Endothelial cell (in vitro differentiated cells): Measurements from ENCODE around the gene TMEM43. TPM values are rescaled to one million over a fixed set of nuclear protein-coding genes. Genes with fewer than 3 reads are reported as not detected.

ENCODE experiments used
- DNase-seq: peaks from one replicate; pipeline ENCODE4 v3.0.0; 2021; ENCODE audit warnings: low spot score
- H3K27ac Mint-ChIP-seq: one replicate; pipeline ENCODE4 v1.8.0; 2021; ENCODE audit warnings: mixed read lengths, inconsistent platforms; ENCODE audit not compliant: unreplicated experiment
- H3K27me3 Mint-ChIP-seq: one replicate; pipeline ENCODE4 v1.8.0; 2021; ENCODE audit warnings: mild to moderate bottlenecking, moderate library complexity, mixed read lengths, inconsistent platforms; ENCODE audit not compliant: unreplicated experiment
- H3K36me3 Mint-ChIP-seq: one replicate; pipeline ENCODE4 v1.8.0; 2021; ENCODE audit warnings: mild to moderate bottlenecking, low read depth, mixed read lengths, inconsistent platforms; ENCODE audit not compliant: unreplicated experiment
- H3K4me1 Mint-ChIP-seq: one replicate; pipeline ENCODE4 v1.8.0; 2021; ENCODE audit warnings: mild to moderate bottlenecking, mixed read lengths, inconsistent platforms; ENCODE audit not compliant: unreplicated experiment
- H3K4me3 Mint-ChIP-seq: one replicate; pipeline ENCODE4 v1.8.0; 2021; ENCODE audit warnings: mild to moderate bottlenecking, mixed read lengths, inconsistent platforms; ENCODE audit not compliant: unreplicated experiment
- H3K9me3 Mint-ChIP-seq: one replicate; pipeline ENCODE4 v1.8.0; 2021; ENCODE audit warnings: mixed read lengths, inconsistent platforms; ENCODE audit not compliant: unreplicated experiment
- total RNA-seq: library from RNA; stranded (reverse); fragmentation: NEBNext Ultra II Directional; extraction: Animal tissue kit (Norgen Biotek cat#: 25700); gene quantifications from one replicate; pipeline ENCODE4 v1.2.1, GENCODE V29; 2021; ENCODE audit not compliant: unreplicated experiment
- TF ChIP-seq, protein P1 (sequence below): fragments of 200-600 bp; sonication (generic); IDR thresholded peaks from one replicate; pipeline ENCODE4 v1.5.0; 2021; ENCODE audit warnings: antibody characterized with exemption; ENCODE audit not compliant: unreplicated experiment

TMEM43 gene
- total RNA-seq, 1 donor from 2014 or later = 31.9 TPM

GRCh38 chr3:14126887-14127505 lies 2.1 kb downstream of the TMEM43 start:
- H3K4me3 Mint-ChIP-seq = no peak overlapping the region
- no peak for DNase-seq

DNA sequence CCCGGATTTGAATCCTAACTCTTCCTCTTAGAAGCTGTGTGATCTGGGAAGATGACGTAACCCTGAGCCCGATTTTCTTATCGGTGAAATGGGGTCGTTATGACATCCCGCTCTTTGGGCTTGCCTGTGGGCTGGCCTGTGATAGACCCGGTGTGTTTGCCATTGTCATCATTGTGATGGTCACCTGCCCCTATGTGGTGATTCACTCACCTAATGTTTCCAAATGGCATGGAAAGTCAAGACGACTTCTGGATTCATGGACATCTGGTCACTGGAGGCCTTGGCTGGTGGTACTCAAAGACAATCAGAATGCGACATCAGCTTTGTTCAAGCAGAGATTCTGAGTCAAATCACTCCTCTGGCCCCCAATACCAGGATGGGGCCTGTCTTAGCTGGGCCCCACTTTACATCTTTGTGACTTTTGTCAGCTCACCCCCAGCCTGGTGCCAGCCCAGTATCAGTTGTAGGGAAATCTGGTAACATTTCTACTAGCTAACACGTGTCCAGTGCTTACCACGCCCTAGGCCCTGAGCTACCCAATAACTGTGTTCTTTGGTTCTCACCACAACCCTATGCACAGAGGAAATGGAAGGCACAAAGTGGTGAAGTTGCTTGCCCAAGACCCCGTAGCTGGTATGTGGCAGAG lies 2.8 kb downstream of the TMEM43 start:
- Mint-ChIP-seq H3K27ac (no peak overlapping the region), H3K4me3 (no peak overlapping the region), H3K27me3 (peaks cover 8% of the 10 kb centered on the region), H3K4me1 (peaks cover 26% of the 10 kb centered on the region), H3K9me3 (no peaks in the 10 kb centered on the region), H3K36me3 (peaks cover 32% of the 10 kb centered on the region)
- no peak for DNase-seq
- TF ChIP-seq, protein P1, sequence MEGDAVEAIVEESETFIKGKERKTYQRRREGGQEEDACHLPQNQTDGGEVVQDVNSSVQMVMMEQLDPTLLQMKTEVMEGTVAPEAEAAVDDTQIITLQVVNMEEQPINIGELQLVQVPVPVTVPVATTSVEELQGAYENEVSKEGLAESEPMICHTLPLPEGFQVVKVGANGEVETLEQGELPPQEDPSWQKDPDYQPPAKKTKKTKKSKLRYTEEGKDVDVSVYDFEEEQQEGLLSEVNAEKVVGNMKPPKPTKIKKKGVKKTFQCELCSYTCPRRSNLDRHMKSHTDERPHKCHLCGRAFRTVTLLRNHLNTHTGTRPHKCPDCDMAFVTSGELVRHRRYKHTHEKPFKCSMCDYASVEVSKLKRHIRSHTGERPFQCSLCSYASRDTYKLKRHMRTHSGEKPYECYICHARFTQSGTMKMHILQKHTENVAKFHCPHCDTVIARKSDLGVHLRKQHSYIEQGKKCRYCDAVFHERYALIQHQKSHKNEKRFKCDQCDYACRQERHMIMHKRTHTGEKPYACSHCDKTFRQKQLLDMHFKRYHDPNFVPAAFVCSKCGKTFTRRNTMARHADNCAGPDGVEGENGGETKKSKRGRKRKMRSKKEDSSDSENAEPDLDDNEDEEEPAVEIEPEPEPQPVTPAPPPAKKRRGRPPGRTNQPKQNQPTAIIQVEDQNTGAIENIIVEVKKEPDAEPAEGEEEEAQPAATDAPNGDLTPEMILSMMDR = no peak

More at GRCh38 chr3:14126887-14127505, 2.1 kb downstream of the TMEM43 start:
- H3K4me1 Mint-ChIP-seq = peaks cover 31% of the 10 kb centered on the region
- peaks cover 13% of the 10 kb centered on the region for H3K27me3 Mint-ChIP-seq
- TF ChIP-seq, protein P1 = no peak
- no peaks in the 10 kb centered on the region for H3K9me3 Mint-ChIP-seq
- H3K36me3 Mint-ChIP-seq = peaks cover 34% of the 10 kb centered on the region
- H3K27ac Mint-ChIP-seq = no peak overlapping the region

- peaks cover 41% of the 10 kb centered on the region for H3K36me3 Mint-ChIP-seq
- TF ChIP-seq, protein P1 = no peak
- H3K4me1 Mint-ChIP-seq = peaks cover 19% of the 10 kb centered on the region
- no peak overlapping the region for H3K4me3 Mint-ChIP-seq
- no peaks in the 10 kb centered on the region for H3K9me3 Mint-ChIP-seq
- no peak for DNase-seq
- no peak overlapping the region for H3K27ac Mint-ChIP-seq
- H3K27me3 Mint-ChIP-seq = peaks cover 7% of the 10 kb centered on the region
These were observed 3.9 kb downstream of the TMEM43 start for GRCh38 chr3:14128724-14129123.

GRCh38 chr3:14129296-14129695 lies 4.4 kb downstream of the TMEM43 start:
- DNase-seq = no peak
- no peaks in the 10 kb centered on the region for H3K9me3 Mint-ChIP-seq
- H3K4me1 Mint-ChIP-seq = peaks cover 15% of the 10 kb centered on the region
- H3K4me3 Mint-ChIP-seq = no peak overlapping the region
- TF ChIP-seq, protein P1 = no peak
- peaks cover 7% of the 10 kb centered on the region for H3K27me3 Mint-ChIP-seq
- peaks cover 45% of the 10 kb centered on the region for H3K36me3 Mint-ChIP-seq
- no peak overlapping the region for H3K27ac Mint-ChIP-seq

DNA sequence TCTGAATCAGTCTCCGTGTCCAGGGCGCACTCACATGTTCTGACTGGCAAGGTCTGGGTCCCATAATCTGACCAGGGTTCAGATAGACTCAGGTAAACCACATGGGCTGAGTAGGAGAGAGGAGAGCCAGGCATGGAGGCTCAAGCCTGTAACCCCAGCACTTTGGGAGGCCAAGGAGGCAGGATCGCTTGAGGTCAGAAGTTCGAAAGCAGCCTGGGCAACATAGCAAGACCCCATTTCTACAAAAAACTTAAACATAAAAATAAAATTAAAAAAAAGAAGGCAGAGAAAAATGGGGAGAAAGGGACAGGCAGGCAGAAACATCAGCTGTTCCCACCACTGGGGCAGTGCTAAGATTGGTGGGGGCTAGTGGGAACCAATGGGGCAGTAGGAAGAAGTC lies 5.4 kb downstream of the TMEM43 start:
- H3K27ac Mint-ChIP-seq = no peak overlapping the region
- no peaks in the 10 kb centered on the region for H3K9me3 Mint-ChIP-seq
- peaks cover 45% of the 10 kb centered on the region for H3K36me3 Mint-ChIP-seq
- no peak for DNase-seq
- TF ChIP-seq, protein P1 = no peak
- H3K4me3 Mint-ChIP-seq = no peak overlapping the region
- H3K27me3 Mint-ChIP-seq = peaks cover 6% of the 10 kb centered on the region
- peaks cover 14% of the 10 kb centered on the region for H3K4me1 Mint-ChIP-seq
